Measurements from ENCODE around the gene ABCG4. TPM values are rescaled to one million over a fixed set of nuclear protein-coding genes. Genes with fewer than 3 reads are reported as not detected.

ABCG4 gene
- total RNA-seq, 1 donor from 2014 or later: under 0.01 TPM

DNA sequence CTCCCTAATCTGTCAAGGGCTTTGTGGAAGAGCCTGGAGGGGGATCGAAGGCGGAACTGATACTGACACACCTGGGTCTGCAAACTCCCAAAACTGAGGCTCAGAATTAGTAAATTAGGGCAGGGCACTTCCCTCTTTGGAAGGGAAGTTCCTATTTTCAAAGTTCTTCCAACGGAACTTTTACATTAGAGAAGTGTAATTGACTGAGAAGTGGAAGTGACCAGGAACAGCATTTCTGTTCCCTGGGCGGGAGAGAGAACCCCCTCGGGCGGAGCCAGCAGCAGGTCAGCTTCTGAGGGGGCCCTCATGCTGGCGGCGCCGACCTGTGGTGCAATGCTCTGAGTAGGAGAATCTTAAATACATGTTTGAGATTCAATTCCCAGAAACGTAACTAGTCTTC, 56.2 kb downstream of the ABCG4 start:
- FAIRE-seq (no peak), DNase-seq (ENCODE audit: low read depth) (no peak)
- no peak overlapping the region for H3K4me3 ChIP-seq (ENCODE audit: low read depth, low read length)
- no peaks in the 10 kb centered on the region for H3K36me3 ChIP-seq (ENCODE audit: control insufficient read depth, insufficient read depth, low read length)
- TF ChIP-seq, protein P1, sequence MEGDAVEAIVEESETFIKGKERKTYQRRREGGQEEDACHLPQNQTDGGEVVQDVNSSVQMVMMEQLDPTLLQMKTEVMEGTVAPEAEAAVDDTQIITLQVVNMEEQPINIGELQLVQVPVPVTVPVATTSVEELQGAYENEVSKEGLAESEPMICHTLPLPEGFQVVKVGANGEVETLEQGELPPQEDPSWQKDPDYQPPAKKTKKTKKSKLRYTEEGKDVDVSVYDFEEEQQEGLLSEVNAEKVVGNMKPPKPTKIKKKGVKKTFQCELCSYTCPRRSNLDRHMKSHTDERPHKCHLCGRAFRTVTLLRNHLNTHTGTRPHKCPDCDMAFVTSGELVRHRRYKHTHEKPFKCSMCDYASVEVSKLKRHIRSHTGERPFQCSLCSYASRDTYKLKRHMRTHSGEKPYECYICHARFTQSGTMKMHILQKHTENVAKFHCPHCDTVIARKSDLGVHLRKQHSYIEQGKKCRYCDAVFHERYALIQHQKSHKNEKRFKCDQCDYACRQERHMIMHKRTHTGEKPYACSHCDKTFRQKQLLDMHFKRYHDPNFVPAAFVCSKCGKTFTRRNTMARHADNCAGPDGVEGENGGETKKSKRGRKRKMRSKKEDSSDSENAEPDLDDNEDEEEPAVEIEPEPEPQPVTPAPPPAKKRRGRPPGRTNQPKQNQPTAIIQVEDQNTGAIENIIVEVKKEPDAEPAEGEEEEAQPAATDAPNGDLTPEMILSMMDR (IDR thresholded peaks at IDR 0.05; ENCODE audit: insufficient read depth, low read length, severe bottlenecking): no peak
- no peaks in the 10 kb centered on the region for H3K27me3 ChIP-seq (ENCODE audit: control insufficient read depth, insufficient read depth, low read length)

DNA sequence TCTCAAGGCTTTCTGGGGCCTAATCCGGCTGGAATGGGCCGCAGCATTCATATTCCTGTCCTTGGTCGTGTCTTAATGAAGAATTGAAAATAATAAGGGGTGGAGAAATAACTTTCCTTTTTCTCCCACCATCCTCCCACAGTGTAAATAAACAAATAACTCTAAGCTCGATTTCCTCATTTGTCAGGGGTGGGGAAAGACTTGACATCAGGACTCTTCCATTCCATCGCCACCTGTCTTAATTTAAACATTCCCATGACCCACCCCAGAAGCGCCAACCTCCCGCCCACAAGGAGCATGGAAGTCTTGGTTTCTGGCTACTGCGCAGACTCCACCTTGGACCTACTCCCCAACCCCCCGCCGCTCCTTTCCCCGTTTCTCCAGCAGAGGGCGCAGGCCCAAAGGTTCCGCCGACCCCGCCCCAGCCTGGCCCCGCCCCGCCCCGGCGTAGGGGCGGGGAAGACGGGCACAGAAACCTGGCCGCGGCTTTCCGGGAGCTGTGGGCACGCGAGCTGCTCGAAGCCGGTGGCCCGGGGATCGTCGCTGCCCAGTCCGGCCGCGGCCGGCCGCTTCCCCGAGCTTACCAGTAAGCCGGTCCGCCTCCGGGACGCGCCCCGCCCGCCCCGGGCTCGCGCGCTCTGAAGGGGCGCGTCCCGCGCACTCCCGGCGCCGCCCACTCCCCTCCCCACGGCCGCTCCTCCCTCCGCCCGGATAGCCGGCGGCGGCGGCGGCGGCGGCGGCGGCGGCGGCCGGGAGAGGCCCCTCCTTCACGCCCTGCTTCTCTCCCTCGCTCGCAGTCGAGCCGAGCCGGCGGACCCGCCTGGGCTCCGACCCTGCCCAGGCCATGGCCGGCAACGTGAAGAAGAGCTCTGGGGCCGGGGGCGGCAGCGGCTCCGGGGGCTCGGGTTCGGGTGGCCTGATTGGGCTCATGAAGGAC, 57.0 kb downstream of the ABCG4 start, which contains the start of gene CBL:
TSS of gene CBL (plus strand) at position 766 of the 937 bp plus-strand sequence. CDS start at position 845, 79 bp downstream.
- H3K27me3 ChIP-seq (ENCODE audit: control insufficient read depth, insufficient read depth, low read length): no peaks in the 10 kb centered on the region
- FAIRE-seq (no peak), DNase-seq (ENCODE audit: low read depth) (peak; percentile 76)
- TF ChIP-seq, protein P1 (IDR thresholded peaks at IDR 0.05; ENCODE audit: insufficient read depth, low read length, severe bottlenecking): peak; percentile 90
- H3K36me3 ChIP-seq (ENCODE audit: control insufficient read depth, insufficient read depth, low read length): no peaks in the 10 kb centered on the region
- peak within 1 kb of the TSS; percentile 91 for H3K4me3 ChIP-seq (ENCODE audit: low read depth, low read length)

DNA sequence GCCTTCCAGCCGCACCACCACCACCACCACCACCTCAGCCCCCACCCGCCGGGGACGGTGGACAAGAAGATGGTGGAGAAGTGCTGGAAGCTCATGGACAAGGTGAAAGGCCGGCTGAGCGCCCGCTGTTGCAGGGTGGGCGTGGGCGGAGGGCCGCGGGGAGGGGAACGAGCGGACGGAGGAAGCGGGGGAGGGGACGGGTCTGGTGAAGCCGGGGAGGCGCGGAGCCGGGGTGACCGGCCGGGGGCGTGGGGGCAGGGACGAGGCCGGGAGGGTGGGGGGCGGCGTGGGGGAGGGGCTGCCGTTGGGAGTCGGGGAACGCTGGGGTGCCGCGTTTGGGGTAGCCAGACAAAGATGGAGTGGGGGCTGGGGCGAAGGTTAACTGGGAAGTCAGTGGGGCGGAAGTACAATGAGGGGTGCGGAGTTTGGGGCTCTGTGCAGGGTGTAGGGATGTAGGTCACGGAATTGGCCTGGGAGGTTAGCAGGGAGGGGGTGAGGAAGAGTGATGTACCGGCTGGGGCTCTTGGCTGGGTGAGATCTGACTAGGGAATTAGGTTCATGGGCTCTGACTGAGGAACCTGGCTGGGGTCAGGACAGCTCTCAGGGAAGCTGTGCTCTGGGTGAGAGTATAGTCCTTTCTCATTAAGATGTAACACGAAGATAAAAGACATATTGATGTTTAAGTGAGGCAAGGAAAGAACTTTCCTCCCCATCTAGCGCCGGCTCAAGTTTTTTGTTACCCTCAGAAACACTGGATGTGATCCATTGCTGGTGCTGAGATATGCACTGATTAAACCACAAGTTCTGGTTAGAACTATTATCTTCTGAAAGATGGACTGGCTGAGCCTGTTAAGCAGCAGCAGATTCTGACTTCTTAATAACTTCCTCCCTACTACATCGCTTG, 57.9 kb downstream of the ABCG4 start:
- Histone ChIP-seq H3K4me3 (ENCODE audit: low read depth, low read length) (peak overlapping the region; percentile 91), H3K36me3 (ENCODE audit: control insufficient read depth, insufficient read depth, low read length) (no peaks in the 10 kb centered on the region), H3K27me3 (ENCODE audit: control insufficient read depth, insufficient read depth, low read length) (no peaks in the 10 kb centered on the region)
- DNase-seq (ENCODE audit: low read depth) (peak; percentile 23), FAIRE-seq (no peak)
- TF ChIP-seq, protein P1 (IDR thresholded peaks at IDR 0.05; ENCODE audit: insufficient read depth, low read length, severe bottlenecking): no peak

DNA sequence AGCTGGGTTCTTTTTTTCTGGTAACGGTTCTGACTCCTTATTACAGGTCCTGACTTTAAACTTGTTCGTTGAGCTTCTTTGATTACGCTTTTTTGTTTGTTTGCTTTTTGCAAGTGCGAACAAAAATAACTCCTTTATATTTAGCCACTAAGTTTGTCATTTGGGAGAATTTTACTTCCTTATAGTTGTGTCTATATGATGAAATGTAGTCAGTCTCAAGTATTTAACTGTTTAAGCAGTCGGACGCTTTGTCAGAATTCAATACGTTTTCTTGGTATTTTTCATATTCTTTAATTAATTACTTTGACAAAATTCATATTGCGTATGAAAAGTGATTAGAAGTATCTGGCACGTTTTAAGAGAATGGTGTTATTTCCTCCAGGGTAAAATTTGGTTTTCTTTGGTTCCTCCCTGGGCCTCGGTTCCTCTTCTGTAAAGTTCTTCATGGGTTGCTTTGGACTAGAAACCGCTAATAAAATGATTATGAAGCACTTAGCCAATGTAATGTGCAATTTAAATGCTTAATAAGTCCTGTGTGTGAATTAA, 58.6 kb downstream of the ABCG4 start:
- no peaks in the 10 kb centered on the region for H3K36me3 ChIP-seq (ENCODE audit: control insufficient read depth, insufficient read depth, low read length)
- H3K4me3 ChIP-seq (ENCODE audit: low read depth, low read length): peak overlapping the region; percentile 91
- TF ChIP-seq, protein P1 (IDR thresholded peaks at IDR 0.05; ENCODE audit: insufficient read depth, low read length, severe bottlenecking): no peak
- H3K27me3 ChIP-seq (ENCODE audit: control insufficient read depth, insufficient read depth, low read length): no peaks in the 10 kb centered on the region
- FAIRE-seq: no peak
- DNase-seq (ENCODE audit: low read depth): no peak

DNA sequence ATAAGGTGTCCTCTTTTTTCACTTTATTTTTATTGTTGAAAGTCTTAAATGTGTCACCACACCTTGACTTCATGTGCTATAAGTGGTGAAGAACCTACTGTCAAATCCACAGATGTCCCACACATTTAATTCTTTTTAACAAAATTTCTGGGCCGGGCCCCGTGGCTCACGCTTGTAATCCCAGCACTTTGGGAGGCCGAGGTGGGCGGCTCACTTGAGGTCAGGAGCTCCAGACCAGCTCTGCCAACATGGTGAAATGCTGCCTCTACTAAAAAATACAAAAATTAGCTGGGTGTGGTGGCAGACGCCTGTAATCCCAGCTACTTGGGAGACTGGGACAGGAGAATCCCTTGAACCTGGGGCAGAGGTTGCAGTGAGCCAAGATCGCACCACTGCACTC, 60.3 kb downstream of the ABCG4 start:
- no peak overlapping the region for H3K4me3 ChIP-seq (ENCODE audit: low read depth, low read length)
- FAIRE-seq (no peak), DNase-seq (ENCODE audit: low read depth) (no peak)
- H3K27me3 ChIP-seq (ENCODE audit: control insufficient read depth, insufficient read depth, low read length): no peaks in the 10 kb centered on the region
- no peaks in the 10 kb centered on the region for H3K36me3 ChIP-seq (ENCODE audit: control insufficient read depth, insufficient read depth, low read length)
- TF ChIP-seq, protein P1 (IDR thresholded peaks at IDR 0.05; ENCODE audit: insufficient read depth, low read length, severe bottlenecking): no peak
